ENCODE results near the gene WWOX.

WWOX gene

DNA sequence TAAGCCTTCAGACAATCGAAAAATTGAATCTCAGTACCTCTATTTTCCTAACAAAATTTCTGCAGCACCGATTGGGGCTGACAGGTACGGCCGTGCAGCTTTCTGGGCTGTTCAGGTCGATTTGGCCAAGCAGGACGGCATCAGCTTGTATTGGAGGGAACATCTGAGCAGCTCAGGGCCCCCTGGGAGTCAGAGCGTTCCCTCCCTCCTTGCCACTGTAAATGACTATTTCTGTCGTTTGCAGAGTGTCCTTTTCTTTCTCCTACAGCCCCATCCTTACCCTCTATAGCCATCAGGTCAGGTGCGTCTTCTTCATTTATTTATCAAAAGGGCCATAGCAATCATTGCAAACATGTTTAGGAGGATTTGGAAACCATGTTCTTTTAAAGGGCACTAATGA is 731.1 kb downstream of the WWOX start:
- DNase-seq: no peak

DNA sequence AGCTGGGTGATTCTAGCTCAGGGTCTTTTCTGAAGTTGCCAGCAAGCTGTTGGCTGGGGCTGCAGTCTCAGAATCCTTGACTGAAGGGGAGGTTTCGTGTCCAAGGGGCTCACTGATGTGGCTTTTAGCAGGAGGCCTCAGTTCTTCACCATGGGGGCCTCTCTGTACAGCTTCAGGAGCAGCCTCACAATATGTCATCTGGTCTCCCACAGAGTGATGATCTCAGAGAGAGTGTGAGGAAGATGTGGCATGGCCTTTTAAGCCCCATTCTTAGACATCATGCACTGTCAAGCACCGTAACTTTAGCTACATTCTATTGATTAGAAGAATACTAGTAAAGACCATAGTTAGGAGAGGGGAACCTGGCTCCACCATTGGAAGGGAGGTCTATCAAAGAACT is 732.6 kb downstream of the WWOX start:
- DNase-seq: no peak

DNA sequence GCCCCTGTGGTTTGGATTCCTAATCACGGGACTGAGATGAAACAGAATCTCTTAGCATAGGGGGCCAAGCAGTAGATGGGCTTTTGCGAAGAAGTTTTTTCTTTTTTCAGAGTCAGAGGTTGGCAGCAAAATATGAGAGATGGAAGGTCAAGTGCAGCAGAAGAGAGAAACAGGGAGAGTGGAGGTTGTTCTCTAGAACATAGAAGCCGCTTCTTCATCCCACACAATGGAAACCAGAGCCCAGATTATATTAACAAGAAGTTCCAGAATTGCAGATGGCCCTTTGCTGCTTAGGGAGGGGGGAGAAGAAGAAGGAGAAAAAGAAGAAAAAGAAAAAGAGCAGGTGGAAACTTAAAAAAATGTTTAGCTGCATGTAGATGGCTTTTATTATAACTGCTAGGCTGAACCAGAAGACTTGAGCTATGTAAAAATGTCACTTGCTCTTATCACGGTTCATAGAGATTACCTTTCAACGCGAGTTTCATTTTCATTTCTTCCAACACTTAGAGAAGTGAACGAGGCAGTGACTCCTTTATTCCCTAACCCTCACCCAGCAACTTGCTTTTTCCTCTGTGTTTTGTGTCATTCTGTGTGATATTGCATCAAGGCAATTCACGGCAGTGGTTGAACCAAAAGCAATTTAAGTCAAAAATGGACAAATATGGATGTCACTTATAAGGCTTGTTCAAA is 737.5 kb downstream of the WWOX start:
- no peak for DNase-seq

DNA sequence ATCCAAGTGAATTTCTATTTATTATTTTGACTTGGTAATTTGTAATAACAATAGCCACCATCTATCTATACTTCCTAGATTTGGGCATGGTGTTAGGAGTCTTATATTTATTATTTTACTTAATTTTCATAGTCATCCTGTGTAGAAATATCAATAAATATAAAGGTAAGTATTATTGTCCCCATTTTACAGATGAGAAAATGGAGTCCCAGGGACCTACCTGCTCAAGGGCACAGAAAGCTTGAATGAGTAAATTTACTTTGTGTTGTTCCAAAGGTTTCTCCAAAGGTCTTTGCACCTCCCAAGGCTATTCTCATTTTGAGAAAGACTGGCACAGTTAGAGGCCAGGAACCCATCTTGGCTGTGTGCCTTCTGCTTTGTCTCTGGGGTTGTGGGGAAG is 738.3 kb downstream of the WWOX start:
- no peak for DNase-seq

DNA sequence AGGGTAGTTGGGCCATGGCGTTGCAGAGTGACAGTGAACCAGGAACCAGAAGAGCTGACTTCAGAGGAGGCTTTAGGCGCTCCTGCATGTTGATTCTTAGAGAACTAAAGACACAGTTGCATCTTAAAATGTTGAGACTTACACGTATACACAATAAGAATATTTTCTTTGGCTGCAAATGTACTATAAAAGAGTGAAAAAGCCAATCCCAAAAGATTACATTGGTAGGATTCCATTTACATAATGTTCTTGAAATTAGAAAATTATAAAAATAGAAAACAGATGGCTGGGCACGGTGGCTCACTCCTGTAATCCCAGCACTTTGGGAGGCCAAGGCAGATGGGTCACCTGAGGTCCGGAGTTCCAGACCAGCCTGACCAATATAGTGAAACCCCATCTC is 738.8 kb downstream of the WWOX start:
- no peak for DNase-seq

DNA sequence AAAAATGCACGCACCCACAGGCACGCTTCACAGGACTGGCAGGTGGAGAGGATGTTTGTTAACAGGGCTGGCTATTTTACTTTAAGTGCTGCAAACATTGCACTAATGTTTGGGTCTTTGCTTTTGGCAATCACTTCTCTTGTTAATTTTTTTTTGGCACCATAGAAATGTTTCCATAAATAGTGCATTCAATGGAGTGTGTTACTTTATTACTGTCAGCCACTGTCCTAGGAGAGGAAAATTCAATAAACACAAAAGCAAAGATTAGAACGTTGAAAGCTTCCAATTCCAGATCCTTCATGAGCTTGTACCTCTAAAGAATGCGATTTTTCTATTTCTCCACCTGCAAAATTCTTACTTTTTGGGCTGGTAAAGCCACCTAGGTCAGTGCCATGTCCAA is 743.5 kb downstream of the WWOX start:
- no peak for DNase-seq

DNA sequence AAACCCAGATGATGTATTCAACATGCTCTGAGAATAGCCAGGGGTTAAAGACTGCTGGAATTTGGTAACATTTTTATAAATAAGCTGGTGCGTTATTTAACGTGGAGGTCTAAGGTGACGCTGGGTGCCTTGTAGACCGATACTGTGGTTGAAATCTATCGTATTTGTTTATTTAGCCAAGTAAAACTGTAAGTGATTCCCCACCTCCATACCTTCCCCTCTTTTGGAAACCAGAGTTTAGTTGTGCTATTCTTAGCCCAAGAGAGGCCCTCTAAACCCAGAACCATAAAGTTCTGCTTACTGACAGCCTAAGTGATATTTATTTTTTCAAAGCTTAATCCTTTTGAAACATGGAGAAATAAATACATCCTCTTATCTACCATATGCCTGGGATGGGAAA is 744.5 kb downstream of the WWOX start:
- DNase-seq: no peak

DNA sequence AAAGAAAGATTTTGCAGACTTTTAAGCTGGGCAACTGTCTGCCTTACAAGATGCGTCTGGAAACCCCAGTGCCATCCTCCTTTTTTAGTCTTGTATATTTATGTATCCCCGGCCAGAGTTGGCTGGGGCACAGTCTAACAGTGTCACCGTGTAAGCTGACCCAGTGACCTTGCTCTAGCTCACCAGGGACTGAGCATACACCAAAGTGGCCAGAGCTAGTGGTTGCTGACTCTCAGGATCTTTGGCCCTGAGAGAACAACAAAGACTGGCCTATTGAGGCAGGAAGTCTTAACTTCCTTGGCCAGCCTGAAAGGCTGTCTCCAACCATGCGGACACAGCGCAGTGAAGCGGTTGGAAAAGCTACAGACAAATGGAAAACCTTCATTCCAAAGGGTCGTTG is 745.2 kb downstream of the WWOX start:
- no peak for DNase-seq

DNA sequence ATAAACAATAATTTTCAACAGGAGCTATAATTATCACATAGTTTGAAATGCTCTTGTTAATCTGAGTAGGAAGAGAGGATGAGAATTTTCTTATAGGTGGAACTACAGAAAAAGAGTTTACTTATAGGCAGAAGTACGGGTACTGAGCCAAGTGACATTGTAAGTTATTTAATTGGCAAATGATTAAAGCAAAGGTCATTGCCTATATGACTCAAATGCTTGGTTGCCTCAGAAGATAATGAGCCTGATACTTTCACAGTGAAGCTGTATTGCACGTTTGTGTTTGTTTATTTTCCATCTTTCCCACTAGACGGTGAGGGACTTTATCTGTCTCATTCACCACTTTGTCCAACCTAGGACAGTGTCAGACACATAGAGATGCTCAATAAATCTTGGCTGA is 751.8 kb downstream of the WWOX start:
- no peak for DNase-seq

DNA sequence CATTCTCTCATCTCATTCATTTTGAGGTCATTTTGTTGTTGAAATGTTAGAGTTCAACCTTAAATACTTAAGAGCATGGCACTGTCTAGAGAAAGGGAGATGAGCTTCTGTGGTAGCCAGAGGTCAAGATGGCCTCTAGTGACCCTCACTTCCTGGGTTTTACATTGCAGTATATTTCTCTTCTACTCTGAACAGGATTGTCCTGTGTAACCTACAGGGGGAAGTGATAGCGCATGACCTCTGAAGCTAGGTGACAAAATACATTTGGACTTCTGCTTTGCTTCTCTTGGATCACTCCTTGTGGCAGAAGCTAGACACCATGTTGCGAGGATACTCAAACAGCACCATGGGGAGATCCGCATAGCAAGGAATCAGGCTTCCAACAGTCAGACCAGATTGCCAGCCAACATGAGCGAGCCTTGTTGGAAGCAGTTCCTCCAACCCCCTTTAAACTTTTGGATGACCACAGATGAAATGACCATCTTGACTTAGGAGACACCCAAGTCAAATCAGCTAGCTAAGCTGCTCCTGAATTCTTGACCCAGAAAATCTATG is 752.7 kb downstream of the WWOX start:
- DNase-seq: no peak

DNA sequence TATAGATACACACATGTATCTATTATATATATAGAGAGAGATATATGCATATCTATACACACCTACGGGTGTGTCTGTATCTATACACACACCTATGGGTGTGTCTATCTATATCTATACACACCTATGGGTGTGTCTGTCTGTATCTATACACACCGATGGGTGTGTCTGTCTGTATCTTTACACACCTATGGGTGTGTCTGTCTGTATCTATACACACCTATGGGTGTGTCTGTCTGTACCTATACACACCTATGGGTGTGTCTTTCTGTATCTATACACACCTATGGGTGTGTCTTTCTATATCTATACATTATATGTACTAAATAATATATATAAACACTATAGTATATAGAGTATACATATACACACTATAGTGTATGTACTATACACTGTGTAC is 762.6 kb downstream of the WWOX start:
- DNase-seq: no peak

DNA sequence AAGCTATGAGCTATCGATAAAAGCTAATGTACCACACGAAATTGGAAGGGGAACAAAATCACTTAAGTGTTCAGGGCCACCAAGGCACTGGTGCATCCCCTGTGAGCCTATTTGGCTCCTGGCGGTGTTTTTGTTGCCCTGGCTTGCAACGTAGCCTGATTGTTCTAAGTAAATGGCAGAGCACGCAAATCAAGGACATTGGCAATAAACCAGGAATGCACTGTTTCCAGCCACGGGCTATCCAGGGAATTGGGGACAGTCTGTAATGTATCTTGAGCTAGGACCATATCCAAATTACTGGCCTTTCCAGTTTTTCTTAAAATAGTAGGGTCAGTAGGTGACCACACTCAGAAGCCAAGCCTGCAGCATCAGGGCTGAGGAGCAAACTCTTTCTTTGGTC is 767.1 kb downstream of the WWOX start:
- DNase-seq: no peak

DNA sequence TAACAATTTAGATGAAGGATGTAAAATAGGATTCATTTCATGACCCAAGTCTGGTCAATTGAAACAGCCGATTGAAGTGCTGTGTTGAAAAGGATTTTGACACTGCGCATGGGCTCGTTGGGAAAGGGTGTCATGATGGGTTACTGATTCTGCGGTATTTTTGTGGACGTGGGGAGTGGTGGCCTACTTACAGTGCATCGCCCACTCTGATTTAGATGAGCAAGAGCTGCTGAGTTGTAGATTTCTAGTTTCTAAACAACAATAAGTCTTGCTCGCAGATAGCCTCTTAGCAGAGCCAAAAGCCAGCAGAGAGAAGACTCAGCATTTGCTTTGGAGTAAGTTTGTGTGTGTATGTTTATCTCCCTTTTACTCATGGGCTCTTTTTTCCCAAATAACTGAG is 770.0 kb downstream of the WWOX start:
- DNase-seq: no peak

DNA sequence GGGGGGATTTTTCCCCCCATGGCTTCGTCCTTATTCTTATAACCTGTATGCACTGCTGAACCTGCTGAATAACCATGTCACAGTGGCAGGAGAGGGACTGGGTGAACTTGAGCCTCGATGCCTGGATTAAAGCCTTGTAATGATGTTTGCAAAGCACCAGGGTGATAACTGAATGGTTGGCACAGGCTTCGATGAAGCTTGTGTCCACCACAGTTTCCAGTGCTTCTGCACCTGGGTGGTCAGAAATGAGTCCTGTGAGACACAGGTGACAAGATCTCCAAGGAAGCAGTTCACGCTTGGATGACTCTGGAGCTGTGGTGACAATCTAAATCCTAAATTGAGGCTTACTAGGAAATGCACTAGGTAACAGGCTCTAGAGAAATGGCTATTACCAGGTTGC is 771.8 kb downstream of the WWOX start:
- no peak for DNase-seq

DNA sequence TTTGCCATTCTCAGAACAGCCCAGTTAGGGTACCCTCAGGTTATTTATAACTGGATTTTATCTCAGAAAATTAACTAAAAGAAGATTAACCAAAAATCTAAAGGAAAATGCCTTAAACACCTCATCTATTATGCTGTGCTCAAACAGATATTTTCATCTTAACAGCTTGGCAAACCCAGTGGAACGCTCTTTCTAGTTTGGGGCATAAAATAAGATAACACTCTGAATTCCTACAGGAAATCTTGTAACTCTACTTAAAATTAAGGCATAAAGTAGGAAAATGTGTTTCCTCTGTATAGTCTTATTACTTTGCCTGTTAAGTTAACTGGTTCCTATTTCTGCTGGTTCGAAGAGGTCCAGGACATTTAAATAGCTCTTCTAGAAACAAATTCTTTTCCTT is 777.2 kb downstream of the WWOX start:
- no peak for DNase-seq

DNA sequence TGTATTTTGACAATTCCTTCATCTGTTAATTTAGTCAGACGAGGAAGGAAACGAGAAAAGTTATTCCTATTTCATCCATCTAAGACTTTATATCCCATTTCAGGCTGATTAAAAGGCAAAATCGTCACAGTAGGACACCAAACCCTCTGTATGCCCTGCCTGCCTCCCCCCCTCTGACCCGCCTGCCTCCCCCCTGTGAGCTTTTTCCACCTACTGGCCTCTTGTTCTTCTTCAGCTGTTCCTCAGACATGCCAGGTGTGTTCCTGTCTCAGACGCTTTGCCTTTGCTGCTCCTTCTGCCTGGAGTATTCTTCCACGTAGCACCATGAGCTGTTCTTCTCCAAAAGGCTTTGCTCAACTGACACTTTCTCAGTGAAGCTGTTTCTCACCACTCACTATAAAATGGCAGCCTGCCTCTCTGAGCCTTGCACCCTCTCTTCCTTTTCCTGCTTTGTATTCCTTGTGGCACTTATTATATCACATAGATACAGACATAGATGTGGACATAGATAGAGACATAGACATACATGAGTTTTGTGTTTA is 777.7 kb downstream of the WWOX start:
- no peak for DNase-seq

DNA sequence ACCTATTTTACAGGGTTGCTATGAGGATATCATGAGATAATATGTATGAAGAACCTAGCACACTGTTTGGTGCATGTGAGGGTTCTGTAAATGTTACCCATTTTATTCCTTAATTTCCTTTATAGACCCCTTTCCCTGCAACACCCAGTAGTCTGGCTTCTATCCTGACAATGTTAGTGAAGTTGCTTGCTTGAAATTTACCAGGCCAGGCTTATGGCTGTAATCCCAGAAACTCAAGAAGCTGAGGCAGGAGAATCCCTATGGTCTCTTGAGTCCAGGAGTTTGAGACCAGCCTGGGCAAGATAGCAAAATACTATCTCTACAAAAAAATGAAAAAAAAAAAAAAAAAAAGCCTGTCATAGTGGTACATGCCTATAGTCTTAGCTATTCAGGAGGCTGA is 779.1 kb downstream of the WWOX start:
- no peak for DNase-seq

DNA sequence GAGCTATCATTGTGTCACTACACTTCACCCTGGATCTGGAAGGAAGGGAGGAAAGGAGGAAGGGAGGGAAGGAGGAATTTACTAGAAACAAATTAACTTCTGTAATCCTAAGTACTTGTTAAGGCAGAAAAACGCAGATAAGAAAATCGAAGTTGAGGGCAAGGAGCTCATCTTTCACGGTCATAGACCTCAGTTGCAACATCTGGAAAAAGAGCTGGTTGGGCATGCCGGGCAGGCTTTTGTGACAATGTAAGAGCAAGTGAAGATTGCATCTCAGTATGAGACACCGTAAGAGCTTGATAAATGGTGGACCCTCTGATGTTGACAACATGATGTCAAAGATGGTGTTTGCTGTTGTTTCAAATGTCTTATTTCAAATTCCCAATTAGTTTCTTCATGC is 779.6 kb downstream of the WWOX start:
- DNase-seq: no peak

DNA sequence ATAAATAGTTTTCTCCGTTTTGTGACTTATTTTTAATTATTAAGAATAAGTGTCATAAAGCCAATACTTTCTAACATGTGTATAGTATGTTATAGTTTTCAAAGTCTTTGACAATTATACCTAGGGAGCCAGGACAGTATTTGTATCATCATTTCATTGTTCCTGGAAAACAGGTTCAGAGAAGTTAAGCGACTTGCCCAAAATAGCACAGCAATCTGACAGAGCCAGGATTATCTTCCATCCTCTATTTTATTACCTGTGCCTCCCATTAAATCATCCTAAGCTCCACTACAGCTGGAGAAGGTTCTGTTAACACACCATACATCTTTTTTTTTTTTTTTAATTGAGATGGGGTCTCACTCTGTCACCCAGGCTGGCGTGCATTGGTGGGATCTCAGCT is 782.7 kb downstream of the WWOX start:
- no peak for DNase-seq

DNA sequence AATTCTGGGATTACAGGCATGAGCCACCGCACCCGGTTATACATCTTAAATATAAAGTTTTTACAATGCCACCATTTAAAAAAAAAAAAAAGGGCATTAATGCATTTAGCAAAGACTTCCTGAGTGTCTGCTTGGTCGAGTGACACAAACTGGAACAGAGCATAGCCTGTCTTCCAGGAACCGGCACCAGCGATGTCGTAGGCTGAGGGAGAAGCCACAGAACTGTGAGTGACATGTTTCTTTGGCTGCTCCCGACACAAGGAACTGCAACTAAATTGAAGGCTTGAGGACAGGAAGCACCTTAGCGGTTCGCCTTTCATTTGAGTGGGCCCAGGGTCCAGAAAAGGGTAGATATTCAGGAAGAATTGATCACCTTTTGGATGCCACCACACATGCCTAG is 783.3 kb downstream of the WWOX start:
- DNase-seq: no peak

DNA sequence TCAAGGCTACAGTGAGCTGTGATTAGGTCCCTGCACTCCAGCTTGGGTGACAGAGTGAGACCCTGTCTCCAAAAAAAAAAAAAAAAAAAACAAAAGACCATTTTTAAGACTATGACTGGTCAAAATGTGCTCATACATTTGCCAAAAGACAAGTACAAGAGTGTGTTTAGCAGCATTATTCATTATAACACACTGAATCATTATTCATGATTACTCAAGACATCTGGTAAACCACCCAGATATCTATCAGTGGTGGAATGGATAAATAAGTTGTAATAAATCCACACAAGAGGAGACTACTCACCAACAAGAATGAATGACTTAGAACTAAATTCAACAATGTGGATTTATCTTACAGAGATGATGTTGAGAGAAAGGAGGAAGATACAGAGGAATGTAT is 784.8 kb downstream of the WWOX start:
- DNase-seq: no peak

DNA sequence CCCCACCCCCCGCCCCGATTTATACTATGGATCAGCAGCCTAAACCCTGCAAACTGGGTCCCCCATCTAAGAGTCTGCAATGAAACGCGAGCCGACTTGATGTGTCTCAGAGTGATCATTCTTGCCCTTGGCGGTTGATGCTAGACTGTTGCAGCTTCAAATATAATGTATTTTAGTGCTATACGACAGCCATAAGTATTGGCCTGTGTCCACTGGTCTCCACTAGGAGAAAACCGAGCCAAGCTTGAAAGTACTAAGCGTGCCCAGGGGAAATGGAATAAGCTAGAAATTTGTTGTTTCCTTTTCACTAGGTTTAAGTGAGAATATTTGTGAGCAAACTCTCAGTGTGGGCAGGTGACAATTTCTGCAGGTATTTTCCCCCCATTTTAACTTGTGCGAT is 789.9 kb downstream of the WWOX start:
- DNase-seq: no peak

DNA sequence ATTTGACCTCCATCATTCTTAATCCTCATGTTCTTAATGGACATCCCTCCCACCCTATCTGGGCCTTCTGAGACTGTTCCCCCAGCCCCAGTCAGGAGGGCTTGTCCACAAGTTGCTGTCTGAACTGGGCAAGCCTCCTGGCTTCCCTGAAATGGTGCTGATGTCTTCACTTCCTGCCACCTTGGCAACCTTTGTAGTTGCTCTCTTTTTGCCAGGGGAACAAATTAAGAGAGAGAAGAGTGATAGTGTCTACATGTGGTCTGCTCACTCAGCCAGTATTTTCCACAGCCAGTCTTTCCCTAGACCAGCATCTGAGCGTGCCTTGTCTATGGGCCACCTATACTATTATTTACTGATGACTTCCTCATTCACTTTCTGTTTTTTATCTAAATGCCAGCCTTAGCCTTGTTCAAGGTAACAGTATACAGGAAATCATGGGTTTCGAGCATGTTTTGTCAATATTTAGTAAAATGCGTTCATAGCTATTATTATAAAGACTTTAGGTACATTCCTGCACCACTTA is 791.0 kb downstream of the WWOX start:
- DNase-seq: no peak

DNA sequence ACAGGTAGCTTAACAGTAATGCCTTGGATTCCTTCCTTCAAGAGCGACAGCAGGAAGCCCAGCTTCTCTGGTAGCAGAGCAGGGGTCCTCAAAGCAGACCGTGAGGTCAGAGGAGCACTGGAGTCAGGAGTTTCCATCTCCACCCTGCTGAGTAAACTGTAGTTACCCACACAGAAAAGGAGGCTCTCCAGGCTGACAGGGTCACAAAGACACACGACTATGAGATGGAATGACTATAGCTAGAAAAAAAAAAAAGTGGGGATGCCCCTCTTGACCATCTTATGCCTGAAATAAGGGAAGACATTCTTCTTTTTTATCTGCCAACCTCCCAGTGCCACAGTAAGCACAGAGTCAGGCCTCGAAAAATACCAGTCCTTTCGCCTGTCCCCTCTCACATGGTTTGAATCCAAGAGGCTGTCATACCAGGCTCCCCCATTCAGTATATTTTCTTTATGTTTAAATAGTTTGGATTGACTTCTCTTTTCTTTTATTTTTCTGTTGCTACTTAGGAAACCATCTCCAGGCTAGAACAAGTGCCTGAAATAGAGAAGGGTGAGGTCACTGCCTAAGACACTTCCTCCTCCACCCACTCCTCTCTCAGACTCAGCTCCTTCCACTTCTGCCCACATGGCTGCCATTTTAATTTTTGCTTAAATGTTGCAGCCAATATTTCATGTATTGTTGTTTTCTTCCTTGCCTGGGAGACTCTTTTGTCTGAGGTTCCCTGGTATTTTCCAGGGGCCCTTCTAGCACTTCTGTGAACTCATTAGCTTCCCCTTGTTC is 793.7 kb downstream of the WWOX start:
- DNase-seq: no peak
